Gastrocnemius medialis (tissue), 4 donors: ENCODE measurements around the gene RASGRP3. TPM values are rescaled to one million over a fixed set of nuclear protein-coding genes. Genes with fewer than 3 reads are reported as not detected.
"Not testable (repeated sequence)": the region's sequence is repeated elsewhere in the genome, so short reads cannot be mapped to it uniquely, and the experiment has no call there.

Source experiments
- ATAC-seq, 2 donors: fragments of 150-250 bp; one replicate each; pipeline ENCODE4 v1.9.1; 2016
- DNase-seq, 2 donors: peaks; one replicate each; pipeline ENCODE4 v3.0.0-alpha.2; 2019
- H3K27ac ChIP-seq, 4 donors: fragments of 200-600 bp; sonication (generic); 1 replicate in 1 of 4; 2 replicates in 3 of 4; pipeline ENCODE4 v1.5.1; 2016 to 2018; ENCODE audit warnings: mild to moderate bottlenecking in 2 of 4, moderate library complexity in 1 of 4
- H3K27me3 ChIP-seq, 3 donors: fragments of 200-600 bp; sonication (generic) in 2 of 3; 1 replicate in 1 of 3; 2 replicates in 2 of 3; pipeline versions ENCODE4 v1.5.1 to v1.6.0; 2016 to 2019; ENCODE audit warnings: mild to moderate bottlenecking in 1 of 3, moderate library complexity in 1 of 3
- H3K36me3 ChIP-seq, 2 donors: fragments of 200-600 bp; sonication (generic) in 1 of 2; one replicate each; pipeline ENCODE4 v1.5.1; 2017 to 2018
- H3K4me1 ChIP-seq, 2 donors: fragments of 200-600 bp; sonication (generic) in 1 of 2; one replicate each; pipeline ENCODE4 v1.5.1; 2016 to 2017; ENCODE audit warnings: mild to moderate bottlenecking in 2 of 2
- H3K4me3 ChIP-seq, 4 donors: fragments of 200-600 bp; sonication (generic) in 3 of 4; 1 replicate in 1 of 4; 2 replicates in 3 of 4; pipeline ENCODE4 v1.5.1; 2016 to 2019; ENCODE audit warnings: mild to moderate bottlenecking in 2 of 4
- H3K9me3 ChIP-seq, 3 donors: fragments of 200-600 bp; sonication (generic) in 2 of 3; 1 replicate in 1 of 3; 2 replicates in 2 of 3; pipeline ENCODE4 v1.5.1; 2016 to 2019
- POLR2A ChIP-seq, 2 donors: fragments of 450-650 bp; IDR thresholded peaks; one replicate each; pipeline ENCODE4 v1.6.1; 2017; ENCODE audit warnings: antibody characterized with exemption in 2 of 2, mild to moderate bottlenecking in 2 of 2, moderate library complexity in 2 of 2
- in situ Hi-C, 4 donors: fragments of 200-750 bp; cut with MboI; loops; one replicate each; pipeline versions ENCODE4 v1.15.0 to v1.8.0; 2017; ENCODE audit warnings: low sequenced_read_pairs in 4 of 4
- intact Hi-C: fragments of 100-400 bp; cut with DNase I; formaldehyde crosslinking; loops from one replicate; pipeline ENCODE4 v1.15.1; 2023; ENCODE audit warnings: low total_unique reads
- total RNA-seq, 4 donors: library from RNA; depleted of rRNA; stranded (reverse); fragments of >200 nt; gene quantifications; one replicate each; pipeline versions ENCODE4 v1.1.0 to v1.2.3, GENCODE V29; 2016
- TF ChIP-seq, protein P1 (sequence below), 5 experiments: fragments of 450-650 bp in 3 of 5; fragments of 200-600 bp in 2 of 5; sonication (generic) in 2 of 5; IDR thresholded peaks in 4 of 5; conservative IDR thresholded peaks in 1 of 5; 1 replicate in 4 of 5; 2 replicates in 1 of 5; pipeline ENCODE4 v1.5.1; 2016 to 2019; ENCODE audit warnings: antibody characterized with exemption in 5 of 5, mild to moderate bottlenecking in 3 of 5, moderate library complexity in 3 of 5

The RASGRP3 gene
- total RNA-seq, 4 donors from 2014 or later, result 10.0 to 22.5 (median 12.1) TPM

- Histone ChIP-seq H3K27me3 (no peaks in the 10 kb centered on the region), H3K9me3 (no peaks in the 10 kb centered on the region), H3K36me3 (no peaks in the 10 kb centered on the region), H3K27ac (peak overlapping the region; percentile 82 to 91 (median 90)), H3K4me3 (peak overlapping the region; percentile 18 to 60 (median 48)), H3K4me1 (peaks cover 17 to 21% of the 10 kb centered on the region in 2 donors)
- TF ChIP-seq, protein P1, sequence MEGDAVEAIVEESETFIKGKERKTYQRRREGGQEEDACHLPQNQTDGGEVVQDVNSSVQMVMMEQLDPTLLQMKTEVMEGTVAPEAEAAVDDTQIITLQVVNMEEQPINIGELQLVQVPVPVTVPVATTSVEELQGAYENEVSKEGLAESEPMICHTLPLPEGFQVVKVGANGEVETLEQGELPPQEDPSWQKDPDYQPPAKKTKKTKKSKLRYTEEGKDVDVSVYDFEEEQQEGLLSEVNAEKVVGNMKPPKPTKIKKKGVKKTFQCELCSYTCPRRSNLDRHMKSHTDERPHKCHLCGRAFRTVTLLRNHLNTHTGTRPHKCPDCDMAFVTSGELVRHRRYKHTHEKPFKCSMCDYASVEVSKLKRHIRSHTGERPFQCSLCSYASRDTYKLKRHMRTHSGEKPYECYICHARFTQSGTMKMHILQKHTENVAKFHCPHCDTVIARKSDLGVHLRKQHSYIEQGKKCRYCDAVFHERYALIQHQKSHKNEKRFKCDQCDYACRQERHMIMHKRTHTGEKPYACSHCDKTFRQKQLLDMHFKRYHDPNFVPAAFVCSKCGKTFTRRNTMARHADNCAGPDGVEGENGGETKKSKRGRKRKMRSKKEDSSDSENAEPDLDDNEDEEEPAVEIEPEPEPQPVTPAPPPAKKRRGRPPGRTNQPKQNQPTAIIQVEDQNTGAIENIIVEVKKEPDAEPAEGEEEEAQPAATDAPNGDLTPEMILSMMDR (IDR thresholded peaks at IDR 0.05 in 4 of 5, conservative IDR thresholded peaks at IDR 0.05 in 1 of 5), result no peak
- TF ChIP-seq POLR2A (IDR thresholded peaks at IDR 0.05), result no peak
- no peak for DNase-seq
- intact Hi-C loops (loop anchor here (1.0 kb wide), 1 partner anchor 141 kb away; the partner anchor contains the start of gene FAM98A), in situ Hi-C loops (no loop called here)
- ATAC-seq, result peak; percentile 51 to 80
These were observed 18.1 kb upstream of the RASGRP3 start for GRCh38 chr2:33458248-33458819.

GRCh38 chr2:33459745-33460144, 16.7 kb upstream of the RASGRP3 start:
- intact Hi-C loops, result no loop called here
- ATAC-seq (peak in 1 of 2 donors; percentile 33), DNase-seq (no peak)
- TF ChIP-seq, protein P1 (IDR thresholded peaks at IDR 0.05 in 4 of 5, conservative IDR thresholded peaks at IDR 0.05 in 1 of 5), result no peak
- TF ChIP-seq POLR2A (IDR thresholded peaks at IDR 0.05), result no peak
- peak overlapping the region; percentile 82 to 91 (median 90) for H3K27ac ChIP-seq
- H3K4me3 ChIP-seq, result peak overlapping the region in 3 of 4 donors; percentile 10 to 49 (median 46)
- no peaks in the 10 kb centered on the region for H3K36me3 ChIP-seq
- no peaks in the 10 kb centered on the region for H3K9me3 ChIP-seq
- no peaks in the 10 kb centered on the region for H3K27me3 ChIP-seq
- in situ Hi-C loops, result no loop called here
- peaks cover 17 to 21% of the 10 kb centered on the region in 2 donors for H3K4me1 ChIP-seq

- DNase-seq, in situ Hi-C loops, H3K27me3 ChIP-seq, H3K9me3 ChIP-seq, H3K4me3 ChIP-seq, H3K36me3 ChIP-seq, ATAC-seq, intact Hi-C loops: not testable (repeated sequence)
- H3K27ac ChIP-seq, result peak overlapping the region; percentile 82 to 91 (median 90)
- H3K4me1 ChIP-seq, result peaks cover 15 to 24% of the 10 kb centered on the region in 2 donors
These were observed 13.9 kb upstream of the RASGRP3 start for GRCh38 chr2:33462512-33462911.

GRCh38 chr2:33467413-33467812, 9.0 kb upstream of the RASGRP3 start:
- Histone ChIP-seq H3K4me1 (peaks cover 12 to 21% of the 10 kb centered on the region in 2 donors), H3K36me3 (no peaks in the 10 kb centered on the region), H3K27me3 (no peaks in the 10 kb centered on the region), H3K9me3 (no peaks in the 10 kb centered on the region), H3K4me3 (peak overlapping the region in 1 of 4 donors; percentile 22), H3K27ac (peak overlapping the region; percentile 67 to 83 (median 71))
- in situ Hi-C loops (no loop called here), intact Hi-C loops (no loop called here)
- peak in 1 of 2 donors; percentile 42 for ATAC-seq
- DNase-seq, result no peak
- TF ChIP-seq, protein P1 (IDR thresholded peaks at IDR 0.05 in 4 of 5, conservative IDR thresholded peaks at IDR 0.05 in 1 of 5), result no peak
- TF ChIP-seq POLR2A (IDR thresholded peaks at IDR 0.05), result no peak

GRCh38 chr2:33469238-33469637, 7.2 kb upstream of the RASGRP3 start:
- DNase-seq, result no peak
- Histone ChIP-seq H3K4me3 (no peak overlapping the region), H3K9me3 (no peaks in the 10 kb centered on the region), H3K4me1 (peaks cover 12 to 21% of the 10 kb centered on the region in 2 donors), H3K36me3 (no peaks in the 10 kb centered on the region), H3K27me3 (no peaks in the 10 kb centered on the region), H3K27ac (peak overlapping the region; percentile 67 to 83 (median 71))
- in situ Hi-C loops (no loop called here), intact Hi-C loops (no loop called here)
- no peak for TF ChIP-seq POLR2A (IDR thresholded peaks at IDR 0.05)
- TF ChIP-seq, protein P1 (IDR thresholded peaks at IDR 0.05 in 4 of 5, conservative IDR thresholded peaks at IDR 0.05 in 1 of 5), result no peak
- ATAC-seq, result no peak
